Activated CD8-positive, alpha-beta T cell treated with anti-CD3 and anti-CD28 coated beads for 36 hours (primary cell): ENCODE results near the gene ZNF205. TPM values are rescaled to one million over a fixed set of nuclear protein-coding genes. Genes with fewer than 3 reads are reported as not detected.
A peak's percentile ranks its signal among the peaks of the same experiment; 100 is the strongest.

ENCODE experiments used
- ATAC-seq: fragments of 200-7000 bp; cut with Tn5 transposase; one replicate; pipeline ENCODE4 v1.10.0; 2021; ENCODE audit warnings: mild to moderate bottlenecking, moderate library complexity
- CTCF ChIA-PET: fragments of 350-600 bp; sonication (Branson Sonifier 250); formaldehyde crosslinking; loops from one replicate; lab custom pipeline; 2021; ENCODE audit warnings: antibody characterized with exemption; lab: Charles Lee
- POLR2A ChIA-PET: fragments of 350-600 bp; sonication (Branson Sonifier 250); formaldehyde crosslinking; loops from one replicate; lab custom pipeline; 2021; ENCODE audit warnings: antibody characterized with exemption; lab: Charles Lee
- DNase-seq: peaks from one replicate; pipeline ENCODE4 v3.0.0-alpha.2; 2020
- H3K27ac Mint-ChIP-seq: one replicate; pipeline ENCODE4 v1.8.0; 2021; ENCODE audit warnings: mild to moderate bottlenecking, mixed read lengths
- H3K27me3 Mint-ChIP-seq: one replicate; pipeline ENCODE4 v1.8.0; 2021; ENCODE audit warnings: mixed read lengths
- H3K36me3 Mint-ChIP-seq: one replicate; pipeline ENCODE4 v1.8.0; 2021; ENCODE audit warnings: low read depth, mixed read lengths
- H3K4me1 Mint-ChIP-seq: one replicate; pipeline ENCODE4 v1.8.0; 2021; ENCODE audit warnings: low read depth, mixed read lengths
- H3K4me3 Mint-ChIP-seq: one replicate; pipeline ENCODE4 v1.8.0; 2021; ENCODE audit warnings: mild to moderate bottlenecking, moderate library complexity, mixed read lengths
- H3K9me3 Mint-ChIP-seq: one replicate; pipeline ENCODE4 v1.8.0; 2021; ENCODE audit warnings: mixed read lengths
- intact Hi-C: fragments of 100-400 bp; cut with micrococcal nuclease; formaldehyde crosslinking; loops from one replicate; pipeline ENCODE4 v1.10.0; 2022
- total RNA-seq, 2 experiments: library from RNA; stranded (reverse); gene quantifications; one replicate each; pipeline ENCODE4 v1.2.3, GENCODE V29; 2021
- TF ChIP-seq, protein P1 (sequence below): fragments of 200-600 bp; IDR thresholded peaks from one replicate; pipeline ENCODE4 v1.8.0; 2022; ENCODE audit warnings: antibody characterized with exemption, mild to moderate bottlenecking

The ZNF205 gene
- total RNA-seq, 2 experiments from 2014 or later: not detected

- H3K27me3 Mint-ChIP-seq: no peaks in the 10 kb centered on the region
- H3K9me3 Mint-ChIP-seq: no peaks in the 10 kb centered on the region
- peak; percentile 92 for ATAC-seq
- ChIA-PET POLR2A (interaction anchor here (0.6 to 2.4 kb wide), 11 partner anchors 8 to 95 kb away, joined by 3 to 5 read pairs (median 3); partner anchors contain the start of genes IL32 and ZSCAN10), CTCF (interaction anchor here (0.9 to 11.8 kb wide), 4 partner anchors 20 to 95 kb away, joined by 3 to 376 read pairs (median 146); partner anchors contain the start of genes IL32, ZNF205 and ZSCAN10)
- H3K27ac Mint-ChIP-seq: peak overlapping the region; percentile 94
- TF ChIP-seq, protein P1, sequence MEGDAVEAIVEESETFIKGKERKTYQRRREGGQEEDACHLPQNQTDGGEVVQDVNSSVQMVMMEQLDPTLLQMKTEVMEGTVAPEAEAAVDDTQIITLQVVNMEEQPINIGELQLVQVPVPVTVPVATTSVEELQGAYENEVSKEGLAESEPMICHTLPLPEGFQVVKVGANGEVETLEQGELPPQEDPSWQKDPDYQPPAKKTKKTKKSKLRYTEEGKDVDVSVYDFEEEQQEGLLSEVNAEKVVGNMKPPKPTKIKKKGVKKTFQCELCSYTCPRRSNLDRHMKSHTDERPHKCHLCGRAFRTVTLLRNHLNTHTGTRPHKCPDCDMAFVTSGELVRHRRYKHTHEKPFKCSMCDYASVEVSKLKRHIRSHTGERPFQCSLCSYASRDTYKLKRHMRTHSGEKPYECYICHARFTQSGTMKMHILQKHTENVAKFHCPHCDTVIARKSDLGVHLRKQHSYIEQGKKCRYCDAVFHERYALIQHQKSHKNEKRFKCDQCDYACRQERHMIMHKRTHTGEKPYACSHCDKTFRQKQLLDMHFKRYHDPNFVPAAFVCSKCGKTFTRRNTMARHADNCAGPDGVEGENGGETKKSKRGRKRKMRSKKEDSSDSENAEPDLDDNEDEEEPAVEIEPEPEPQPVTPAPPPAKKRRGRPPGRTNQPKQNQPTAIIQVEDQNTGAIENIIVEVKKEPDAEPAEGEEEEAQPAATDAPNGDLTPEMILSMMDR: peak; percentile 52
- DNase-seq: peak; percentile 99
- H3K4me3 Mint-ChIP-seq: peak overlapping the region; percentile 98
- H3K36me3 Mint-ChIP-seq: peaks cover 24% of the 10 kb centered on the region
- peaks cover 37% of the 10 kb centered on the region for H3K4me1 Mint-ChIP-seq
- intact Hi-C loops: no loop called here
These were observed 11.8 kb downstream of the ZNF205 start for GRCh38 chr16:3123986-3124886.

DNA sequence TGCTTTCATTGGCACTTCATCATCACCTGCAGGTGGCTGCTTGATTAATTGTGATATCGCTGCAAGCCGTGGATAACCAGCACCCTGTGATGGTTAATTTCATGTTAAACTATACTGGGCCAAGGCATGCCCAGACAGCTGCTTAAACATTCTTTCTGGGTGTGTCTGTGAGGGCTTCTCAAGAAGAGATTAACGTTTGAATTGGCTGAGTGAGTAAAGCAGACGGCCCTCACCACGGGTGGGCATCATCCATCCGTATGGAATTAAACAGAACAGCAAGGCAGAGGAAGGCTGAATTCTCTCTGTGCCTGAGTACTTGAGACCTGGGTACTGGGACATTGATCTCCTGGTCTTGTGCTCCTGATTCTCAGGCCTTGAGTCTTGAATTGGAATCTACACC, 15.4 kb downstream of the ZNF205 start:
- POLR2A ChIA-PET: interaction anchor here (0.7 to 4.0 kb wide), 8 partner anchors 15 to 68 kb away, joined by 3 to 22 read pairs (median 5); partner anchors contain the start of genes ZNF205 and ZSCAN10
- intact Hi-C loops: loop anchor here (2.0 to 5.0 kb wide), 2 partner anchors 35 to 67 kb away; no protein-coding TSS in a partner anchor
- CTCF ChIA-PET: interaction anchor here (0.9 to 11.8 kb wide), 8 partner anchors 9 to 98 kb away, joined by 3 to 376 read pairs (median 26); partner anchors contain the start of genes IL32, ZNF205 and ZSCAN10

GRCh38 chr16:3129137-3130131, 17.0 kb downstream of the ZNF205 start:
- no peaks in the 10 kb centered on the region for H3K27me3 Mint-ChIP-seq
- peak; percentile 79 for DNase-seq
- peak overlapping the region; percentile 86 for H3K27ac Mint-ChIP-seq
- ChIA-PET CTCF (interaction anchor here (0.8 to 11.8 kb wide), 44 partner anchors 8 to 372 kb away, joined by 3 to 376 read pairs (median 6); partner anchors contain the start of genes CLUAP1, HCFC1R1, IL32 and MMP25), POLR2A (interaction anchor here (0.6 to 4.0 kb wide), 21 partner anchors 10 to 672 kb away, joined by 3 to 22 read pairs (median 4); partner anchors contain the start of gene ZSCAN10)
- TF ChIP-seq, protein P1: peak; percentile 96
- peak overlapping the region; percentile 85 for H3K4me3 Mint-ChIP-seq
- peak; percentile 77 for ATAC-seq
- peaks cover 42% of the 10 kb centered on the region for H3K4me1 Mint-ChIP-seq
- H3K9me3 Mint-ChIP-seq: no peaks in the 10 kb centered on the region
- peaks cover 36% of the 10 kb centered on the region for H3K36me3 Mint-ChIP-seq
- intact Hi-C loops: loop anchor here (5.0 kb wide), 1 partner anchor 37 kb away; no protein-coding TSS in a partner anchor

More for the DNA sequence above, 15.4 kb downstream of the ZNF205 start:
- peak overlapping the region; percentile 45 for H3K27ac Mint-ChIP-seq
- no peaks in the 10 kb centered on the region for H3K9me3 Mint-ChIP-seq
- H3K4me1 Mint-ChIP-seq: peaks cover 41% of the 10 kb centered on the region
- DNase-seq (no peak), ATAC-seq (no peak)
- H3K4me3 Mint-ChIP-seq: peak overlapping the region; percentile 32
- no peaks in the 10 kb centered on the region for H3K27me3 Mint-ChIP-seq
- TF ChIP-seq, protein P1: no peak
- H3K36me3 Mint-ChIP-seq: peaks cover 32% of the 10 kb centered on the region

GRCh38 chr16:3131755-3132377, 19.5 kb downstream of the ZNF205 start:
- H3K4me1 Mint-ChIP-seq: peaks cover 32% of the 10 kb centered on the region
- H3K9me3 Mint-ChIP-seq: no peaks in the 10 kb centered on the region
- ChIA-PET CTCF (interaction anchor here (0.6 to 11.8 kb wide), 19 partner anchors 9 to 729 kb away, joined by 3 to 376 read pairs (median 5); partner anchors contain the start of genes IL32, TNFRSF12A, ZNF205 and ZSCAN10), POLR2A (interaction anchor here (1.0 to 1.4 kb wide), 4 partner anchors 7 to 31 kb away, joined by 3 to 4 read pairs (median 3); no protein-coding TSS in a partner anchor)
- DNase-seq (peak; percentile 73), ATAC-seq (no peak)
- intact Hi-C loops: no loop called here
- TF ChIP-seq, protein P1: peak; percentile 81
- no peaks in the 10 kb centered on the region for H3K27me3 Mint-ChIP-seq
- H3K36me3 Mint-ChIP-seq: peaks cover 22% of the 10 kb centered on the region
- H3K27ac Mint-ChIP-seq: peak overlapping the region; percentile 6
- no peak overlapping the region for H3K4me3 Mint-ChIP-seq
